ENCODE results near the gene SEMA5A. TPM values are rescaled to one million over a fixed set of nuclear protein-coding genes. Genes with fewer than 3 reads are reported as not detected.

The SEMA5A gene
- total RNA-seq, 4 donors from 2014 or later: 2.4 to 129 (median 10.0) TPM

DNA sequence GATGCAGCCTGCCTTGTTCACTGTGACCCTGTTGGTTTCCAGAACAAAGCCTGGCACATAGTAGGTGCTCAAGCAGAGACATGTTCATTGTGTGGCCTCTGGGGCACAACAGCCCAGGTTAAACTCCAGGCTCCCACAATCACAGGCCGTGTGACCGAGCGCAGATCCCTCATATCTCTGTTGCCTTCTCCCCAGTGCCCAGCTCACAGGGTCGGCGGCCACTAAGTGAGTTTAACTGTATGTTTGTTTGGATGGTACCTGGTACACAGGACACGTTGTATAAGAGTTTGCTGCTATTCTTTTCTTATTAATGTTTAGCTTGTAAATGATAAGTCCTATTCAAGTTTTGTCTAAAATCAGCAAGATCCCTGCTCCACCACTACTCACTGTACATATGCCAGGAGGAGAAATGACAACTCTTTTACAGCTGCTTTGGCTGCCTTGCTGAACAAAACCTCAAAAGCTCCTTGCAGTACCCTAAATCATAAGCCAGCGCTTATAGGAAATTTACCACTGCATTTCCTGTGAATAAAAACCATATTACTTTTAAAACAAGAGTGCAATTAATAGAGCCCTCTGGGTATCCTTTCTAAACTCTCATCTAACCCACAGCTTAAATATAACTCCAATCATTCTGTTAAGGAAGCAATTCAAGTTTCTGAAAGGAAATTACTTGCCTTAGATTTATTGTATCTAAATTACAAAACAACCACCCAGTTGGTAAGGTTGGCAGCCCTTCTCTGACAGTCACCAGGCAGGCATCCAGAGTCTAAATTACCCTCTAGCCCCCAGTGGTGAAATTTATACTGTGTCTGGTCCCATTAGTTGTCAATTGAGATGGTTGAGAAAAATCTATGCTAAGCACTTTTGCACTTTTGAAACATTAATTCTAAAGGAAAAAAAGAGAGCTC is 379.4 kb downstream of the SEMA5A start:
- TF ChIP-seq, protein P1, sequence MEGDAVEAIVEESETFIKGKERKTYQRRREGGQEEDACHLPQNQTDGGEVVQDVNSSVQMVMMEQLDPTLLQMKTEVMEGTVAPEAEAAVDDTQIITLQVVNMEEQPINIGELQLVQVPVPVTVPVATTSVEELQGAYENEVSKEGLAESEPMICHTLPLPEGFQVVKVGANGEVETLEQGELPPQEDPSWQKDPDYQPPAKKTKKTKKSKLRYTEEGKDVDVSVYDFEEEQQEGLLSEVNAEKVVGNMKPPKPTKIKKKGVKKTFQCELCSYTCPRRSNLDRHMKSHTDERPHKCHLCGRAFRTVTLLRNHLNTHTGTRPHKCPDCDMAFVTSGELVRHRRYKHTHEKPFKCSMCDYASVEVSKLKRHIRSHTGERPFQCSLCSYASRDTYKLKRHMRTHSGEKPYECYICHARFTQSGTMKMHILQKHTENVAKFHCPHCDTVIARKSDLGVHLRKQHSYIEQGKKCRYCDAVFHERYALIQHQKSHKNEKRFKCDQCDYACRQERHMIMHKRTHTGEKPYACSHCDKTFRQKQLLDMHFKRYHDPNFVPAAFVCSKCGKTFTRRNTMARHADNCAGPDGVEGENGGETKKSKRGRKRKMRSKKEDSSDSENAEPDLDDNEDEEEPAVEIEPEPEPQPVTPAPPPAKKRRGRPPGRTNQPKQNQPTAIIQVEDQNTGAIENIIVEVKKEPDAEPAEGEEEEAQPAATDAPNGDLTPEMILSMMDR (IDR thresholded peaks at IDR 0.05): no peak
- TF ChIP-seq POLR2A (IDR thresholded peaks at IDR 0.05): no peak

DNA sequence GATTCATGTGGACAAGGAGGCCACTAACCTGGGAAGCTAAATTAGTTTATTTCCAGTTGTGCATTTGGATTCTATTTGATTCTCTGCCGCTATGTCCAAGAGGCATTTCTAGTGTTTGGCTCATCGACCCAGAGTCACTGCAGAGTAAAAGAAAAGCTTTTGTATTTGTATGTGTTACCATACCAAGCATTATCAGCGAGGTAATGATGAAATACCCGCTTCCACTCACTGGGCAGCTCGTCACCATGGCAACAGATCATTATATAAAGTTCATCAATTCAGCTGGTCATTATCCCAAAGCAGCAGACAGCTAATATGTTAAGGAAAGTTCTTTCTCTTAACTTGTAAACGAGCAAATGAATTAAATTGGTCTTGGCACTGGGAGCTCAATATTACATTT is 380.3 kb downstream of the SEMA5A start:
- Histone ChIP-seq H3K36me3 (no peaks in the 10 kb centered on the region), H3K27ac (no peak overlapping the region), H3K27me3 (no peaks in the 10 kb centered on the region), H3K4me1 (no peaks in the 10 kb centered on the region), H3K9me3 (no peaks in the 10 kb centered on the region), H3K4me3 (no peak overlapping the region)
- intact Hi-C loops (cut with DNase I; ENCODE audit: low total_unique reads): no loop called here
- no peak for TF ChIP-seq POLR2A (IDR thresholded peaks at IDR 0.05)
- TF ChIP-seq, protein P1 (IDR thresholded peaks at IDR 0.05): no peak
- DNase-seq: no peak

More for the DNA sequence above, 379.4 kb downstream of the SEMA5A start:
- Histone ChIP-seq H3K4me3 (no peak overlapping the region), H3K4me1 (no peaks in the 10 kb centered on the region), H3K27ac (no peak overlapping the region), H3K27me3 (no peaks in the 10 kb centered on the region), H3K9me3 (no peaks in the 10 kb centered on the region), H3K36me3 (no peaks in the 10 kb centered on the region)
- no peak for DNase-seq
- intact Hi-C loops (cut with DNase I; ENCODE audit: low total_unique reads): no loop called here

DNA sequence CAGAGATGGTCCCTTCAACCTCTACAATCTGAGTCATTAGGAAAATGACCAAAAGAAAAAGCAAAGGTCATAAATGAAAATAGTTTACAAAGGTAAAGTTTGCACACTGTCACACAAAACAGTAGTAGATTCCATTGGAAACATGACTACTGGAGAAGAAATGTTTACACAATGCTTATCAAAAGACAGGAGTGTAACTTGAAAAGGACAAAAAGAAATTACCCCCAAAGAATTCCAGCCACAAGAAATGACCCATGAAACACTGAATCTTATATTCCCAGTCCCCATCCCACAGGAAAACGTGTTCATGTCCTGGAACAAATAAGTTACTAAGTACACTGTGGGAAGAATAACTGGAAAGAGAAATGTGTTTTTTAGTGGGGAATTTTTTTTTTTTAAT is 385.1 kb downstream of the SEMA5A start:
- Histone ChIP-seq H3K4me3 (no peak overlapping the region), H3K27me3 (no peaks in the 10 kb centered on the region), H3K4me1 (no peaks in the 10 kb centered on the region), H3K36me3 (no peaks in the 10 kb centered on the region), H3K27ac (no peak overlapping the region), H3K9me3 (no peaks in the 10 kb centered on the region)
- no peak for DNase-seq
- TF ChIP-seq, protein P1 (IDR thresholded peaks at IDR 0.05): no peak
- no peak for TF ChIP-seq POLR2A (IDR thresholded peaks at IDR 0.05)
- intact Hi-C loops (cut with DNase I; ENCODE audit: low total_unique reads): no loop called here

DNA sequence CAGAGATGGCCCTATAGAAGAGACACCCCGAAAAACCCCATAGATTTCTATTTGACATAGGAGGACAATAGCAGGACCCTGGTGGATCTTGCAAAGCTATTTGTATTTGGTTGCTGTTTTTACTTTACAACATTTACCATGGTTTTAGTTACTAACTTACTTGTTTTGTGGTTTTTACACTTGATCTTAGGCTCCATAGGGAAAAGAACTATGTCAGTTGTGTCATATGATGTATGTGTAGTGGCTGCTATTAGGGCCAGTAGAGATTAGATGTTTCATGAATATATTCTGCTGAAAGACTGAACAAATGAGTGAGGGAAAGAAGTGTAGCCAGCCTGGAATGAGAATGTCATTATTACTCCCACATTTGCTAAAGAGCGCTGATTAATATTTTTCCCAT is 388.1 kb downstream of the SEMA5A start:
- intact Hi-C loops (cut with DNase I; ENCODE audit: low total_unique reads): no loop called here
- H3K27me3 ChIP-seq: no peaks in the 10 kb centered on the region
- TF ChIP-seq, protein P1 (IDR thresholded peaks at IDR 0.05): no peak
- no peak for TF ChIP-seq POLR2A (IDR thresholded peaks at IDR 0.05)

DNA sequence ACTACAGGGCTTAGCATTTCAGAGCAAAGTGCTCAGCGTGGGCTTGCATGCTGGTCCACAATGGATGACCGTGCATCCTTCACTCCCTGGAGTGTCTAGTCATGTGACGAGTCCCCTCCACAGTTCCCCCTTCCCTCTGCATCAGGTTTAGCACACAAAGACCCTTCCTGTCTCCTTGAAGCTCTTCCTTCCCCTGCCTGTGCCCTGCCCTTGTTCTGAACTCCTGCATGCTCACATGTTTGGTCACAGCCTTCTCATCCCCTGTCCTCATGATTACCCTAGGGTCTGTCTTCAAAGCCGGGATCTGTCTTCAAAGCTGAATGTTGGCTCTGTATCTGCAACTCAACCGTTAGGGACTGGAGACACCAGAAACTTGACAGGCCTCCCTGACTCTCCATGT is 388.9 kb downstream of the SEMA5A start:
- intact Hi-C loops (cut with DNase I; ENCODE audit: low total_unique reads): no loop called here
- TF ChIP-seq POLR2A (IDR thresholded peaks at IDR 0.05): no peak
- TF ChIP-seq, protein P1 (IDR thresholded peaks at IDR 0.05): no peak
- H3K4me1 ChIP-seq: no peaks in the 10 kb centered on the region

More for the DNA sequence above, 388.1 kb downstream of the SEMA5A start:
- DNase-seq: no peak
- Histone ChIP-seq H3K4me1 (no peaks in the 10 kb centered on the region), H3K27ac (no peak overlapping the region), H3K4me3 (no peak overlapping the region), H3K9me3 (no peaks in the 10 kb centered on the region), H3K36me3 (no peaks in the 10 kb centered on the region)

More for the DNA sequence above, 388.9 kb downstream of the SEMA5A start:
- no peaks in the 10 kb centered on the region for H3K36me3 ChIP-seq
- no peak overlapping the region for H3K27ac ChIP-seq
- no peak for DNase-seq
- no peaks in the 10 kb centered on the region for H3K9me3 ChIP-seq
- no peak overlapping the region for H3K4me3 ChIP-seq
- no peaks in the 10 kb centered on the region for H3K27me3 ChIP-seq

Data from uterus (tissue), 4 donors.